Stimulated activated memory B cell treated with anti-CD40 and anti-IgM and Interleukin-4, amounts not matched to agents 10 μg/mL and 1 μg/mL and 100 μg/mL, for 72 hours (primary cell): ENCODE results near the gene OGFOD2.
A peak's percentile ranks its signal among the peaks of the same experiment; 100 is the strongest.
"Not testable (repeated sequence)": the region's sequence is repeated elsewhere in the genome, so short reads cannot be mapped to it uniquely, and the experiment has no call there.

ENCODE experiments used
- ATAC-seq: fragments of 150-1000 bp; cut with Tn5 transposase; 2 replicates; pipeline ENCODE4 v1.10.0; 2021
- H3K27ac Mint-ChIP-seq: one replicate; pipeline ENCODE4 v1.8.0; 2022; ENCODE audit warnings: mild to moderate bottlenecking, mixed read lengths
- H3K27me3 Mint-ChIP-seq: one replicate; pipeline ENCODE4 v1.8.0; 2022; ENCODE audit warnings: mixed read lengths
- H3K36me3 Mint-ChIP-seq: one replicate; pipeline ENCODE4 v1.8.0; 2022; ENCODE audit warnings: mixed read lengths
- H3K4me1 Mint-ChIP-seq: one replicate; pipeline ENCODE4 v1.8.0; 2022; ENCODE audit warnings: mixed read lengths
- H3K4me3 Mint-ChIP-seq: one replicate; pipeline ENCODE4 v1.8.0; 2022; ENCODE audit warnings: mild to moderate bottlenecking, moderate library complexity, mixed read lengths
- H3K9me3 Mint-ChIP-seq: one replicate; pipeline ENCODE4 v1.8.0; 2022; ENCODE audit warnings: mixed read lengths

The OGFOD2 gene

DNA sequence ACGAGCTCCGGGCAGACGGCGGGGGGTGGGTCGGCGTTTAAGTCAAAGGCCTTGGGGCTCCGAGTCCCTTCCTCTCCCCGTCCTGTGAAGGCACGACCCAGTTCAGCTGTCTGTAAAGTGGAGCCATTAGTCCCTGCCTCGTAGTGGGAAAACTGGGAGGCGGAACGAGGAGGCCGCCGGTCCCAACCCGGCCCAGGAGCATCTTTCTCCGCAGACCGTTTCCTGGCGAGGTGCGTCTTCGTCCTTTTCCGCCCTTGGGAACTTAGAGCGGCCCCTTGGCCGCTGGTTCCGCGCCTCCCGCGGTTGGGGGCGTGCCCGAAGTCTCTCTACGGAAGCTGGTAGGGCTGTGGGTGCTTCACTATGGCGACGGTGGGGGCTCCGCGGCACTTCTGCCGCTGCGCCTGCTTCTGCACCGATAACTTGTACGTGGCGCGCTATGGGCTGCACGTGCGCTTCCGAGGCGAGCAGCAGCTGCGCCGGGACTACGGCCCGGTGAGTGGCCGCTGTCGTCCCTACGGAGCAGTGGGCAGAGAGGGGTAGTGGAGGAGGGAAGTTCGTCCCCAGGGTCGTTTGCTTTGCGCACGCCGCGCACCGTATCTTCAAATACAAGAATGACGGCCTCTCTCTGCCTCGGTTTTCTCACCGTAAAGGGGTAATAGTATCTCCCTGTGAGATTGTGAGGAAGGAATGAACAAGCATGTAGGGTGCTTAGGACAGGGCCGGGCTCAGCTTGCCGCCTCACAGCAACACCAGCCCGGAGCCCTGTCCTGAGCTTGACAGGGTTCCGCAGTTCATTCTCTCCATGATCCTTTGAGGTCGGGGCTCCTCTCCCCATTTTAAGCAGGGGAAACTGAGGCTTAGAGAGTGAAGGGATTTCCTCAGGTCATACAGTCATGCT, at the start of gene OGFOD2:
OGFOD2 (plus strand) TSS at position 353 of the 898 bp plus-strand sequence; CDS start at position 361, 8 bp downstream.
- ATAC-seq = peak; percentile 92
- Mint-ChIP-seq H3K9me3 (no peaks in the 10 kb centered on the region), H3K4me3 (peak within 1 kb of the TSS; percentile 95), H3K27me3 (no peaks in the 10 kb centered on the region), H3K27ac (peak within 1 kb of the TSS; percentile 99), H3K36me3 (no peaks in the 10 kb centered on the region), H3K4me1 (peaks cover 30% of the 10 kb centered on the region)

DNA sequence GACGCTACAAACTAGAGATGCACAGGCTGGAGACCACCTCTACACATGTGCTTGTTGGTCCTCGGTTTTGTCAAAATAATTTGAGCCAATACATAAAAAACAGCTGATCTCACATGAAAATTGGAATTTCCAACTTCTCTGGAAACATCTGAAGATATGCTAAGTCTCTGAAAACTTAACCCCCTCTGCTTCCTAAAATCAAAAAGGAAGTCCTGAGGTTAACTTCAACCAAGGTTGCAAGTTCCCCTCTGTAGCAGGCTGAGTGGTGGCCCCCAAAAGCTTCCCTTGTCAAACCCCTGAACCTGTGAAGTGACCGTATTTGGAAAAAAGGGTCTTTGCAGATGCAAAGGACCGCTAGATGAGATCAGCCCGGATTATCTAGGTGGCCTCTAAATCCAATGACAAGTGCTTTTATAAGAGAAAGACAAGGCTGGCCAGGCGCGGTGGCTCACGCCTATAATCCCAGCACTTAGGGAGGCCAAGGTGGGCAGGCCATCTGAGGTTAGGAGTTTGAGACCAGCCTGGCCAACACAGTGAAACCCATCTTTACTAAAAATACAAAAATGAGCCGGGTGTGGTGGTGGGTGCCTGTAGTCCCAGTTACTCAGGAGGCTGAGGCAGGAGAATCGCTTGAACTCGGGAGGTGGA, 47.2 kb upstream of the OGFOD2 start:
- no peak overlapping the region for H3K4me3 Mint-ChIP-seq
- peak overlapping the region; percentile 31 for H3K27ac Mint-ChIP-seq
- no peaks in the 10 kb centered on the region for H3K27me3 Mint-ChIP-seq
- no peaks in the 10 kb centered on the region for H3K9me3 Mint-ChIP-seq
- H3K4me1 Mint-ChIP-seq = peaks cover 31% of the 10 kb centered on the region
- ATAC-seq = no peak
- H3K36me3 Mint-ChIP-seq = no peaks in the 10 kb centered on the region

GRCh38 chr12:122928404-122929147, 46.5 kb upstream of the OGFOD2 start:
- H3K9me3 Mint-ChIP-seq = no peaks in the 10 kb centered on the region
- no peak for ATAC-seq
- H3K4me3 Mint-ChIP-seq = no peak overlapping the region
- no peaks in the 10 kb centered on the region for H3K36me3 Mint-ChIP-seq
- H3K4me1 Mint-ChIP-seq = peaks cover 31% of the 10 kb centered on the region
- no peak overlapping the region for H3K27ac Mint-ChIP-seq
- H3K27me3 Mint-ChIP-seq = no peaks in the 10 kb centered on the region

DNA sequence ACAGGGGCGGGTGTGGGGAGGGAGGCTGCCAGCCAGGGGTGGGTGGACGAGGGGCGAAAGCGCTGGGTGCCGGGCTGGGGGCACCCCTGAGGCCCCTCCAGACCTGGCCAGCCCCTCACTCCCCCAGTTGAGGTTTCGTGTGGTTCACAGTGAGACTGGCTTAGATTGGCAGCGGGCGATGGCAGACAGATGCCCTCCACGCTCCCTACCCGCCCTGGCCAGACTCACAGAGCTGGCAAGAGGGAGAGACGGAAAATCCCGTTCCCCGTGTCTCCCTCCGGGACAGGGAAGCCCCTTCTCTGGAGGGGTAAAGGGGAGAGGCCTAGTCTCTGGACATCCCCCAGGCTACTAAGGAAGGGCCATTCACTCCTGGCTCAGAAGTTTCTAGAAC, 45.9 kb upstream of the OGFOD2 start:
- Mint-ChIP-seq H3K27ac (no peak overlapping the region), H3K36me3 (no peaks in the 10 kb centered on the region), H3K27me3 (no peaks in the 10 kb centered on the region), H3K9me3 (no peaks in the 10 kb centered on the region), H3K4me3 (no peak overlapping the region), H3K4me1 (peaks cover 31% of the 10 kb centered on the region)
- ATAC-seq = no peak

DNA sequence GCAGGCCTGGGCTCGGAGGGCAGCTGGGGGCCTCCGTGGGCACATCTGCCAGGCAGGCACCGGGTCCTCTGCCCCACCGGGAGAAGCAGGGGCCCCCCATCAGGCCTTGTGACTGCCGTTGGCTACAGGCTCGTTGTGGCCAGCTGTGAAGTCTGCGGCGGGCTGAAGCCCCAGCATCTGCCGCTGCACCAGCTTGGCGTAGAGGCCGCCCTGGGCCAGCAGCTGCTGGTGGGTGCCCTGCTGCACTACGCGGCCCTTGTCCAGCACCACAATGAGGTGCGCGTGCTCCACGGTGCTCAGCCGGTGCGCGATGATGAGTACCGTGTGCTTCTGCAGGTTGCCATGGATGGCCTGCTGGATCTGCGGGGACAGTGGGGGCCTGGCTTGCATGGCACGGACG, 45.2 kb upstream of the OGFOD2 start:
- no peaks in the 10 kb centered on the region for H3K27me3 Mint-ChIP-seq
- no peaks in the 10 kb centered on the region for H3K36me3 Mint-ChIP-seq
- no peaks in the 10 kb centered on the region for H3K9me3 Mint-ChIP-seq
- H3K4me1 Mint-ChIP-seq = peaks cover 36% of the 10 kb centered on the region
- no peak overlapping the region for H3K27ac Mint-ChIP-seq
- no peak overlapping the region for H3K4me3 Mint-ChIP-seq
- ATAC-seq = no peak

GRCh38 chr12:122932207-122932606, 42.8 kb upstream of the OGFOD2 start:
- Mint-ChIP-seq H3K9me3 (no peaks in the 10 kb centered on the region), H3K4me3 (no peak overlapping the region)

DNA sequence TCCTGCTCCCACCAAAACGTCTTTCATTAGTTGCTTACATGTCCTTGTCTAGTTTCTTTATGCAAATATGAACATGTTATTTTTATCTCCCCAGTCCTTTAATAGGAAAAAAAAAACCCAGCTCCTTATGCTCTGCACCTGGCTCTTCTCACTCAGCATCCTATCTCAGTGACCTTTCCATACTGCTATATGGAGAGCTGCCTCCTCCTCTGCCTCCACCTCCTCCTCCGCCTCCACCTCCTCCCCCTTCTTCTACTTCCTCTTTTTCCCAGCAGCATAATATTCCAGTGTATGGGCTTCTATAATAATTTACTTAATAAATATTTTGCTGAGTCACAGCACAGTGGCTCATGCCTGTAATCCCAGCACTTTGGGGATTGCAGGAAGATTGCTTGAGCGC, 40.3 kb upstream of the OGFOD2 start:
- ATAC-seq = peak; percentile 55
- Mint-ChIP-seq H3K9me3 (no peaks in the 10 kb centered on the region), H3K36me3 (no peaks in the 10 kb centered on the region), H3K4me3 (no peak overlapping the region), H3K27ac (peak overlapping the region; percentile 5), H3K4me1 (peaks cover 14% of the 10 kb centered on the region), H3K27me3 (no peaks in the 10 kb centered on the region)

More at GRCh38 chr12:122932207-122932606, 42.8 kb upstream of the OGFOD2 start:
- peaks cover 21% of the 10 kb centered on the region for H3K4me1 Mint-ChIP-seq
- H3K36me3 Mint-ChIP-seq = no peaks in the 10 kb centered on the region
- no peak for ATAC-seq
- no peaks in the 10 kb centered on the region for H3K27me3 Mint-ChIP-seq
- H3K27ac Mint-ChIP-seq = no peak overlapping the region

GRCh38 chr12:122935318-122935717, 39.7 kb upstream of the OGFOD2 start:
- Mint-ChIP-seq H3K4me3 (no peak overlapping the region), H3K4me1 (peaks cover 14% of the 10 kb centered on the region), H3K9me3 (no peaks in the 10 kb centered on the region), H3K27me3 (no peaks in the 10 kb centered on the region), H3K36me3 (no peaks in the 10 kb centered on the region), H3K27ac (peak overlapping the region; percentile 17)
- no peak for ATAC-seq

DNA sequence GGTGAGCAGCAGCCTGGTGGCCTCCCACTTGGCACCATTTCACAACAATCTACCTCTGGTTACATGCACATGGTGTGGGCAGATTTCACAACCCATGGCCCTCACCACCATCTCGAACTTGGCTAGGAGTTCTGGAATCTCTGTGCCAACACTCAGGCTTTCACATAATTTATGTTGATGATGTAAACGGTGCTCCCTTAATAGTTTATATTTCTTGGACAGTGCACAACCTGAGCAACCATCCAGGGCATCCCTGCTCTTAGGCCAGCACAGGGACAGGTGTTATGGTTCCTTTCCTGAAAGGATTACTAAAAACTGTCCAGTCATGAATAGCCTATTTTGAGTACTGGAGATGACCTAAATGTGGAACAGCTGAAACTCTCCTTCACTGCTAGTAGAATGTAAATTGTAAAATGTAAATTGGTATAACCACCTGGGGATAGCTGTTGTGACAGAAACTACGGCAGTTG, 37.4 kb upstream of the OGFOD2 start:
- Mint-ChIP-seq H3K36me3 (no peaks in the 10 kb centered on the region), H3K9me3 (no peaks in the 10 kb centered on the region), H3K27ac (no peak overlapping the region), H3K4me1 (peaks cover 7% of the 10 kb centered on the region), H3K4me3 (no peak overlapping the region), H3K27me3 (no peaks in the 10 kb centered on the region)
- ATAC-seq = no peak

GRCh38 chr12:122939125-122939524, 35.9 kb upstream of the OGFOD2 start:
- H3K27me3 Mint-ChIP-seq = no peaks in the 10 kb centered on the region
- H3K4me3 Mint-ChIP-seq = no peak overlapping the region
- no peak for ATAC-seq
- peaks cover 20% of the 10 kb centered on the region for H3K4me1 Mint-ChIP-seq
- H3K27ac Mint-ChIP-seq = no peak overlapping the region
- H3K9me3 Mint-ChIP-seq = no peaks in the 10 kb centered on the region
- H3K36me3 Mint-ChIP-seq = no peaks in the 10 kb centered on the region

DNA sequence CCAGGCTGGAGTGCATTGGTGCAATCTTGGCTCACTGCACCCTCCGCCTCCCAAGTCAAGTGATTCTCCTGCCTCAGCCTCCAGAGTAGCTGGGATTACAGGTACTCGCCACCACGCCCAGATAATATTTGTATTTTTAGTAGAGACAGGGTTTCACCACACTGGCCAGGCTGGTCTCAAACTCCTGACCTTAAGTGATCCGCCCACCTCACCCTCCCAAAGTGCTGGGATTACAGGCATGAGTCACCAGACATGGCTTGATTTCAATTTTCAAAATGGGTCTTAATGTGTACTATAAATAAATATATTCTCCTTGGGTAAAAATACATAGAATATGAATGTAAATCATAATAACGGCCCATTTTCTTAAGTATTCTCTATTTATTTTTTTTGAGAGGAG, 33.7 kb upstream of the OGFOD2 start:
- not testable (repeated sequence) for H3K27ac Mint-ChIP-seq, H3K27me3 Mint-ChIP-seq, H3K36me3 Mint-ChIP-seq, ATAC-seq, H3K4me3 Mint-ChIP-seq, H3K9me3 Mint-ChIP-seq
- peaks cover 28% of the 10 kb centered on the region for H3K4me1 Mint-ChIP-seq

DNA sequence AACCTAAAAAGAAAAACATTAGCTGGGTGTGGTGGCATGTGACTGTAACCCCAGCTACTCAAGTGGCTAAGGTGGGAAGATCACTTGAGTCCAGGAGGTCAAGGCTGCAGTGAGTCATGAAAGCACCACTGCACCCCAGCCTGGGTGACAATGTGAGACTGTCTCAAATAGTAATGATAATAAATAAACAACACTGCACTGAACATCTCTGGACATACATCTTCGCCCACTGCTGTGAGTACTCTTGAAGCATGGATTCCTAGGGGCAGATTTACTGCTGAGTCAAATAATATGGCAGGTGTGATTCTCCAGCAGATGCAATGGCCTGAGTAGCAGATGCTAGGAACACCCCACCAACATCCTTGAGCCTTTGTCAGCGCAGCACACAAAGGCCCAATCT, 32.4 kb upstream of the OGFOD2 start:
- Mint-ChIP-seq H3K27me3 (no peaks in the 10 kb centered on the region), H3K36me3 (no peaks in the 10 kb centered on the region), H3K4me3 (no peak overlapping the region), H3K27ac (no peak overlapping the region), H3K4me1 (peaks cover 41% of the 10 kb centered on the region), H3K9me3 (no peaks in the 10 kb centered on the region)
- no peak for ATAC-seq

- Mint-ChIP-seq H3K9me3 (no peaks in the 10 kb centered on the region), H3K27me3 (no peaks in the 10 kb centered on the region), H3K4me3 (no peak overlapping the region), H3K27ac (peak overlapping the region; percentile 33), H3K36me3 (no peaks in the 10 kb centered on the region), H3K4me1 (peaks cover 46% of the 10 kb centered on the region)
- ATAC-seq = no peak
Measured at GRCh38 chr12:122943196-122943595, 31.8 kb upstream of the OGFOD2 start.

- no peak for ATAC-seq
- H3K27ac Mint-ChIP-seq = peak overlapping the region; percentile 6
- no peaks in the 10 kb centered on the region for H3K36me3 Mint-ChIP-seq
- H3K4me3 Mint-ChIP-seq = no peak overlapping the region
- H3K4me1 Mint-ChIP-seq = peaks cover 56% of the 10 kb centered on the region
- H3K27me3 Mint-ChIP-seq = no peaks in the 10 kb centered on the region
- no peaks in the 10 kb centered on the region for H3K9me3 Mint-ChIP-seq
Measured at GRCh38 chr12:122944605-122945592, 30.1 kb upstream of the OGFOD2 start.
